HG03139 (cell line): Measurements from ENCODE around the gene KRTAP3-2.

Source experiments
- ATAC-seq: cut with Tn5 transposase; IDR thresholded peaks from one replicate; pipeline ENCODE4 v1.9.1; 2021; ENCODE audit not compliant: unreplicated experiment

KRTAP3-2 gene

DNA sequence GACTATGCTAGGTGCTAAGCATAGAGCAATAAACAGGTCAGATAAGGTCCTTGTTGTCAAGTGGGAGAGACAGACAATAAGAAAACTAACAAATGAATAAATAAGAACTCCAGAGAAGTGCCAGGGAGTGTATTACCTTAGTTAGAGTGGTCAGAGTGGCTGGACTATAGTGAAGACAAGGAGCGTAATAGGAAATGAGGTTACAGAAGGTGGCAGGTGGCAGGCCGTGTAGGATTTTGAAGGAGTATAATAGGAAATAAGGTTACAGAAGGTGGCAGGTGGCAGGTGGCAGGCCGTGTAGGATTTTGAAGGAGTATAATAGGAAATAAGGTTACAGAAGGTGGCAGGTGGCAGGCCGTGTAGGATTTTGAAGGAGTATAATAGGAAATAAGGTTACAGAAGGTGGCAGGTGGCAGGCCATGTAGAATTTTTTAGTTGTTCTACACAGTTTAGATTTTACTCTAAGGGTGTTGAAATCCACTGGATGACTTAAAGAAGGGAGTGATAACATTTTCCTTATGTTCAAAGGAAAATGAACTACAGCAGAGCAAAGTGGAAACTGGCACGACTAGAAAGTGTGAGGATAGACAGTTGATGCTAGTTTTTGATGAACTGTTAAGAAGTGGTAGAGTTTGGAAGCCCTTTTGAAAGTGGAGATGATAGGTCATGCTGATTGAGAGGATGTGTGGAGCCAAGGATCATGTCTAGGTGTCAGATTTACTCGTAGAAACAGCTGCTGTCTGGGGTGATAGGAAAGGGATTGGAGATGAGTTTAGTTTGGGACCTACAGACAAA, 12.8 kb upstream of the KRTAP3-2 start:
- no peak for ATAC-seq

DNA sequence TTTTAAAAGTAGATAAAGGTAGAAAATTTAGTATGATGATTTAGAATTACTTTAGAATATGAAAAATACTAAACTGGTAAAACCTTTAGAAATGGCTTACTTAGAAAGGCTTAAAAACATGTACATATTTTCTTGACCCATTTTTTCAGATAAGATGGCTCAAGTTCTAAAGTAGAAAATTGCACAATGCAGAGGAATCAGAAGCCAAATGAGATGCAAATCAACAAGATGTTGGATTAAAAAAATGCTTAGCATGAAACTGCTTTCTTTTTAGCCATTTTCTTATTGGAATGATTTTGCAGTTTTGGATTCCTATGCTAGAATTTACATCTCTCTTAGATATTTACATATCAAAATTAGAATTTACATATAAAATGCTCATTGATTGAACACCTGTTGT, 10.7 kb upstream of the KRTAP3-2 start:
- no peak for ATAC-seq

DNA sequence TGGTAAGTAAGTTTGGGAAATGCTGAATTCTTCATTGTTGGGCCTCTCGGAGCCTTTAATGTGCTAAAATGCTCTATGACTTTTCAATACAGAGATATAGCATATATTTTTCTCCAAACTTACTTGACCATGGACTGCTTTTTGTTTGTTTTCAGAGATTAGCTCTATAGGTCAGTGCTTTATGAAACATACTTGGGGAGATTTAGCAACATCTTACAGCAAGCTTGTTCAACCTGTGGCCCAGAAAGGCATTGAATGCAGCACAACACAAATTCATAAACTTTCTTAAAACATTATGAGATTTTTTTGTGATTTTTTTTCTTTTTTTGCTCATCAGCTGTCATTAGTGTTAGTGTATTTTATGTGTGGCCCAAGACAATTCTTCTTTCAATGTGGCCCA, 10.2 kb upstream of the KRTAP3-2 start:
- ATAC-seq = no peak

DNA sequence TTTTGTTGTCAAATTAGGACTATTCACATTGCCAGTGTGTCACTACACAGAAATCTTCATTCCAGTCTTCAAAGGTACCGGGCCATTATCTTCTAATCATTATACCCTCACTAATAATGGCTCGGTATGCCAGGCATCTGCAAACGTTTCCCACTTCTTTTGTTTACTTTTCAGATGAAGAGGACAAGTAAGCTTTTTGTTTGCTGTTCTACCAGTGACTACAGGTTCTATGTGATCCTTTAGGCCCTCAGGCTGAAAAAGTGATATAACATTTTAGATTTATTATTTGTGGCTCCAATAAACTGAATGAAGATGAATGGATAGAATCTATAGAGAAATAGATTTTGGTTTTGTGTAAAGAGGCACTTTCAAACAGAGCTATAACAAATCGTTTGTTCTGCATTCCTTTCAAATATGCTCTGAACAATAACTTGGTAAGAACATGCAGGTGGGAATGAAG, 9.6 kb upstream of the KRTAP3-2 start:
- no peak for ATAC-seq

DNA sequence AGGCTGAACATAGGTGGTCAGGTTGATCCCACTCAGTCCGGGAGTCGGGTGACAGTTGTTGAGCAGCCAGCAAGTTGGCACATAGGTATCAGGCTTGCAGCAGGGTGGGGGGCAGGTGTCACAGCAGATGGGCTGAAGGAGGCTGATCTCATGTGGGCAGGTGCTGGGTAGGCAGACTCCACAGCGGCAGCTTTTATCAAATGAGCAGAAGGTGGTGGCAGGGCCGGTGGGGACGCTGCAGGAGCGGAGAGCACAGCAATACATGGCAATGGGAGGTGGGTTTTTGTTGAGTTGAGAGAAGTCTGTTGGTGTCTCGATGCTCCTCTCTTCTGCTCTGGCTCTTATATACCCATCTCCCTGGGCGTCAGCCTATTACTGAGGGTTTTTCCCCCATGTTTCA, 9.1 kb upstream of the KRTAP3-2 start, which contains the start of gene KRTAP3-1:
Gene KRTAP3-1, minus strand, starts transcription at position 318 of the 400 bp plus-strand sequence. Its CDS starts 54 bp downstream, at position 264.
- no peak for ATAC-seq

DNA sequence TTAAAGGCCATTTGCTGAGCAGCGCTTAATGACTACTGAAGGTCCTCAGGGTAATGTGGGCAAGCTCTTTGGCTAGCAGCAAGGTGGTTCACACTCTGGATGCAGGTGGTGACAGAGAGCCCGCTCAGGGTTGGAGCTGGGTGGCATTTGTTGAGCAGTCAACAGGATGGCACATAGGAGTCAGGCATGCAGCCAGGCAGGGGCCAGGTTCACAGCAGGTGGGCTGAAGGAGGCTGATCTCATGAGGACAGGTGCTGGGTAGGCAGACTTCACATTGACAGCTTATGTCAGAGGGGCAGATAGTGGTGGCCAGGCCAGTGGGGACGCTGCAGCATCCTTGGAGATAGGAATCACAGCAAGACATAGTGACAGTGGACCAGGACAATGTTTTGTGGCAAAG, 4.7 kb upstream of the KRTAP3-2 start:
- ATAC-seq = no peak

DNA sequence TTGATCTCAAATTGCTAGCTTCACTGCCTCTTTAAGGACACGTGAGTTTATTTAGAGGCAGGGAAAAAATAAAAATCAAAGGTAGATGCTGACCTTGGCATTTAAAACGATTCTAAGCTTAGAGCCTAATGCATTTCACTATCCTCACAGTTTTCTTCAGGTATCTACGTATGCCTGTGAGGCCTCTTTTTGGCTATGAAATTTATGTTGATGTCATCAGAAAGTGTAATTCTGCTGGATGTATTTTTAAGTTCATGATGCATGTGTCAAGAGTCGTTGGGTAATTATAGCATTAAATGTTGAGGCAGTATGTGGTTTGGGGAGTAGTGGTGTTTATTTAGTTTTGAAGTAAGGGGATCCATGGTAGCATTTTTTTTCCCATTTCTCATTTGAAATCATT, 4.2 kb upstream of the KRTAP3-2 start:
- no peak for ATAC-seq

DNA sequence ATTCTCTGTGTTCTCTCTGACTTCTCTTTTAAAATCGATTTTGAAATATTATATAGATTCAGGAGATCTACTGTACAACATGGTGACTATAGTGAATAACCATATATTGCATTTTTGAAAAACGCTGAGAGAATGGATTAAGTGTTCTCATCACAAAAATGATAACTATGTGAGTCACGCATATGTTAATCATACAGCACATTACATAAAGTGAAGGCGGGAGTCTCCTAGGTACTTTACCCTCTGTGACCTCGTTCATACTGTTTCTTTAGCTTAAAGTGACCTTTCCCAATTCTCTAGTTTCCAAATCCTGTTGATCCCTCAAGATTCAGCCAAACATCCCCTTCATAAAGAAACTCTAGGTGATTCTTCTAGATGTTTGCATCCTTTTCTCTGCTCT, 3.1 kb upstream of the KRTAP3-2 start:
- no peak for ATAC-seq

DNA sequence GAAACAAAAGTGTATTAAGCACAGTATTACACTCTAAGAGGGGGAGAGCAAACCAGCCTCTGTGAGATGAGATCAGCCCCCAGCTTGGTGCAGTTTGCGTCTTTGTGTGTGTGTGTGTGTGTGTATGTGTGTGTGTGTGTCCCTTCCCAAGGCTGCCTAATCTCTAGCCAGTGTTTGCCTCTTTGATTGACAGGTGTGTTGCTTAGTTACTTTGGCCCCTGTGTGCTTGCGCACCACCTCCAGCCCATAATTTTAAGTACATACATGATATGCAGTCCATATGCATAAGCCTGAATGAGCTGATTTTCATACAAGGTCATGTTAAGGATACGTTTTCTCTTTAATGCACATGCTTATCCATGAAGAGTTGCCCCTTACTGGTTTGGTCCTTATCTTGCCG, 2.1 kb upstream of the KRTAP3-2 start:
- ATAC-seq = no peak

DNA sequence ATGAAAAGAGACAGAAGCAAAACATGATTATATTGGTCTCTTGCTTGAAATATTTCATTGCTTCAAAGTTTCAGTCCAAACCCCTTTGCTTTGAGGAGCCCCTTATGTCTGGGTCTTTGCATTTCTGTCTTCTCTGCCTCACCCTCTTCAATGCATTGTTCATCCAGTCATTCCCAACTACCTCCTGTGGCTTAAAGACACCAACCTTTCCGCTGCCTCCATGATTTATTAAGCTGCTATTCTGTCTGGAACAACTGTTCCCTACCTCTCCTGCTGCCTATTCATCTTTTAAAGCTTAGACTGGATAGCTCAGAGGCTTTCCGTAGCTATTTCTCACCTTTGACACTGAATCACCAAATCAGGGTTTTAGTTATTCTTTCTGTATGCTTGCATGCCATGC, 2.3 kb downstream of the KRTAP3-2 start:
- ATAC-seq = no peak

DNA sequence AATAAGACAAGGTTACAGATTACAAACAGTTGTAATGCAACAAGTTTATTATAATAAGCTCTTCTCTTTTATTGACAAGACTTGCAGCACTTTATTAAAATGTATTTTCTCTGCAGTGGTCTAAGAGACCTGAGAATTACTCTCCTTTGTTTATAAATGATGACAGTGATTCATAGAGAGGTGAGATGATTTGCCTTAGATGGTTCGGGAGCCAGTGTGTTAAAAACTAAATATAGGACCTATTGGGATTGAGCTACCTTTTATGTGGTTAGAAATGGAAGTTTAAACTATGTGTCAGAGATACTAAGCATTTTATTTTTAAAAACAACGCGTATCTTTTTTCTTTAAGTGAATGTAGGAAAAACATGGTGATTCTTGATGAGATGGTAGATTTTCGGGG, 2.9 kb downstream of the KRTAP3-2 start:
- ATAC-seq = no peak

DNA sequence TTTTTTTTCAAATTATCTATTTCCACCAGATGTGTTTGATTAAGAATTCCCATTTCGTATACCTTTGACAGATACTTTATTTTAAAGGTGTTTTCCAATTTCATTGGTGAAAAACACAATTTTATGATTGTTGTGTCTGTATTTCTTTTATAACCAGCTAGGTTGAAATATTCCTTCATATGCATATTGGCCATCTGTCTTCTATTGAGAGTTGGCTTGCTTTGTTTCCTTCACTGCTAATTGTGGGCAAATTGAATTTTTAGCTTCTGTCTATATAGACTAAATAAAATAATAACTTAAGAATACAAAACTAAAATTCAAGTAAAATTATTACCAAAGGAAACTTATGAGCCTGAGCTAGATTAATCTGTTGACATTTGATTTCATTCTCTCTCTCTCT, 4.6 kb downstream of the KRTAP3-2 start:
- ATAC-seq = no peak

DNA sequence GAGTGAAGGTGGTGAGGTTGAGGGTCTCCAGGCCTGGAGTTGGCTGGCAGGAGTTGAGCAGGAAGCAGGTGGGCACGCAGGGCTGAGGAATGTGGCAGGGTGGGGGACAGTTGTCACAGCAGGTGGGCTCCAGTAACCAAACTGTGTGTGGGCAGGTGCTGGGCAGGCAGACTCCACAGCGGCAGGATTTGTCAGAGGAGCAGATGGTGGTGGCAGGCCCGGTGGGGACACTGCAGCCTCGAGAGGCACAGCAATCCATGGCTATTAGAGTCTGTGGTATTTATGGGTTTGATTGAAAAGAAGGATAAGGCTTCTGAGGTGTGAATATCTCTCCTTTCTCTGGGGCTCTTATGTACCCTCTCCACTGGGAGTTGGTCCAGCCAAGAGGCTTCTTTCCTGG, 5.9 kb downstream of the KRTAP3-2 start, which contains the start of gene KRTAP3-3:
Gene KRTAP3-3, minus strand, starts transcription at position 326 of the 400 bp plus-strand sequence. Its CDS starts 67 bp downstream, at position 259.
- no peak for ATAC-seq

DNA sequence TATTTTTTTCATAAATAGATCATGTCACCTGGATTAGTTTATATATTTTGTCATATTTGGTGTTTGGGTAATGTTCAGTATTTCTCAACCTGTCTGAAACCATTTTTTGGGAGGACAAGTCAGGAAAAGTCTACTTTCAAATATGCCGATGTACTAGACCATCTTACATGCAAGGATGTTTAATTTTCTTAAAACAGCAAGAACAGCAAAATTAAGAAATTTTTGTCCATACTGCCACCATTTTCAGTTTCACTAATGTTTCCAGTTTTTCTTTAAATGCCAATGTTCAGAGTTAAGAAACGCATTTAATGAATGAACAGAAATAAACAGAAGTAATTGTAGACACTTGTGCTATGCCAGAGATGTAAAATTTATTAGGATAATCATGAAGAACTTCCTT, 6.6 kb downstream of the KRTAP3-2 start:
- ATAC-seq = no peak

DNA sequence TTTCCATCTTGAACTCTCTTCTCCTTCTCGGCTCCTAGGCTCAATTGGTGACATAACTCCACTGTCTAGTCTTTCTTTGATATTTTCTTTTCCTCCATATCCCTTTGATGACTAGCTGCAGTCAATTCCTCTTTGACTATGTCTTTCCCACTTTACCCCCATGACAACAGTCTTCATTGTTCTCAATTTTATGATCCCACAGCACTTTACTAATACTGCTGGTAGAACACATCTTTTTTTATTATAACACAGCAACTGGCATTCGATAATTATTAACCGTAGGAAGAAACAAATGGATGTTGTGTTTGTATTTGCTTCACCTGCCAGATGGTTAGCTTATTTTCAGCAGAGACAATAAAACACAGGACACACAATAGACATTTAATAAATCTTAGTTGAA, 7.0 kb downstream of the KRTAP3-2 start:
- no peak for ATAC-seq

DNA sequence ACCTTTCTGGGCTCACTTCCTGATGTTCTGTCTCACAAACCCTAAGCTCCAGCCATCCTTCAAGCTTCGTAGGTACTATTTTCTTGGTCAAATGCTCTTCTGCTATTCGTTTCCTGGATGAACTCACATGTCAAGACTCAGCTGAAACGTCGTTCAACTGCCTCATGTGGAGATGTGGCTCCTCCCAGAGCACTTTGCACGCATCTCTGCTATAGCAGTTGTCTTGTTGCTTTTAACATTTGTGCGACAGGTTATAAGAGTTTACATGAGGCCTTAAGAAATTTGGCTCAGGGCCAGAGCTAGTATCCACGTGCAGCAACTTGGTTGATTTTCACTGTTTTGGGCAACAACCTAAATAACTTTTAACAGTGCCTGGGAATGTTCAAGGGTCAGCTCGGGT, 12.8 kb downstream of the KRTAP3-2 start:
- ATAC-seq = no peak

DNA sequence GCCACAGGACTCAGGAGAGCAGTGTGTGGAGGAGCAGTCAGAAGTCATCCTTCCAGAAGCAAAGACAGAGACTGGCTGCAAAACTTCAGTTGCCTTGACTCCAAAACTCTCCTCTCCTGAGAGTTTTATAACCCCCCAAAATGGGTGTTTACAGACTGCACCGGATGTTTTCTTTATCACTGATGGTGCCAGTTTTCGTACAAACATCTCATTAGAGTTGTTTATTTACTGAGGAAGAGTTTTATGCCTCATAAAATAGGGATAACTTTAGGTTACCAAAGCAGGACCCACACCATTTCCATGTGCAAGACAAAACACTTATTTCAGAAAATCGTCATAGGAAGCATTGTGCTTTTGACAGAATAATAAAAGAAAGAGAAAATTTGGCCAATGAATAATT, 15.5 kb downstream of the KRTAP3-2 start, which contains the start of gene KRT40:
Gene KRT40, minus strand, starts transcription at position 101 of the 400 bp plus-strand sequence. Its CDS starts 53 bp downstream, at position 48.
- ATAC-seq = no peak

DNA sequence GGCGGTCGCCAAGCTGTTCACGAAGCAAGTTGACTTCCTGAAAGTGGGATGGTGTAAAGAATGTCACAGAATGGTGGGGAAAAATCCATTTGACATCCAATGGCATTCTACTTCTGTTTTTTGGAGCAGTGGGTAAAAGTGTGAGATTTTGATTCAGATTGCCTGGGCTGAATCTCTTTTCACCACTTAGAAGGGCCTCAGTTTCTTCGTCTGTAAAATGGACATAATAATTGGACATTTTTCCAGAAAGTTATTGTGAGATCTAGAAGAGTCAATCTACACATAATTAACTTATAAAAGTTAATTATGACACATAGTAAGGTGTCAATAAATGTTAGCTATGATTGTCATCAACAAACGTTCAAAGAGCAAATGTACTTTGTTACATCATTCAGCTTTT, 18.6 kb downstream of the KRTAP3-2 start:
- no peak for ATAC-seq

DNA sequence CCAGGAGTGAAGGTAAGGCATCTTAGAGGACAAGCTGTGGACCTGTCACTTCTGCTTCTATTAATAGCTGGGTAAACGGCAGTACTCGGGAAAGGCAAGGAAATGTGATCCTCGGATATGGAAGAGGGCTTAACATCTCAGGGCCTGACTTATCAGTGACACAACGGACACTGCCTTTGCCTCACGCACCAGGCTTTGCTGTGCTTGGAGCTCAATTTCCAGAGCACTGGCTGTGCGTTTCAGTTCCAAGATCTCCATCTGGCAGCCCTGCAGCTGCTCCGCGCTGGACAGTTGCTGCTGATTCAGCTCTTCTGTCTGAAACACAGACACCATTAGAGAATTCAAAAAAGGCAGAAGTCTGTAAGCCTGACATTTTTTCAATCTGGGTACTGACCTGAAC, 19.1 kb downstream of the KRTAP3-2 start:
- no peak for ATAC-seq

DNA sequence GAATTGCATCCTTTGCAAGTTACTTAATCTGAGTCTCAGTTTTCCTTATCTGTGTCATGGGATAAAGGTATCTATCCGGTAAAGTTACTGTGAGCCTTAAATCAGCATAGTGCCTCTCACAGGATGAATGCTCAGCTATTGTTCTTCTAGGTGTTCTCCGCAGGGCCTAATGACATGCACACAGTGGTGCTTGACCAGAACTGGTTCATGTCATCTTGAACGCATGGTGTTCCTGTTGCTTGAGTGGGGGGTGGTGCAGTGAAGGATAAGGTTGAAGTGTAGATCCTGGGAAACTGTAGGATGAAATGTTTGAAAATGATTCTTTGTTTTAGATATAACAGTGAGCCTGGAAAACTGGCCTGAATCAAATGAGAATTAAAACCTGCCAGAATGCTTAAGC, 19.6 kb downstream of the KRTAP3-2 start:
- no peak for ATAC-seq

DNA sequence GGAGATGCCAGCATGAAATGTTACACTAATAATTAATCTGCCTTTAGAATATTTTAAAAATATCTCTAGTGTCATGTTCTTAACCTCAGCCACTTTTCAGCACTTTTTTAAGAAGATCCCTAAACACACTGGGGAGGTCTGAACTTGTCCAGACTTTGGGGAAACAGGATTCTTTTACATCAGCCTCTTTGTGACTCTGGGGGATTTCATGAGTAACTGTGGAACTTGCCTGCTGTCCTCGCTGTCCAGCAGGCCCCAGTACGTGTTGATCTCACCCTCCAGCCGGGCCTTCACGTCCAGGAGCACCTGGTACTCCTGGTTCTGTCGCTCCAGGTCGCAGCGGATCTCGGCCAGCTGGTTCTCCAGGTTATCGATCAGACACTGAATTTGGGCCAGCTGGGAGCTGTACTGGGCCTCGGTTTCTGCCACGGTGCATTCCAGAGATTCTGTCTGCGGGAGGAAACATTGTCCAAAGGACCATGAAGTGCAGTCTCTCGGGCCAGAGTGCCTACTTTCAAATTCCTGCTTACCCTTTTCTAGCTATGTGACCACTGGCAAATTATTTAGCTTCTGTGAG, 21.0 kb downstream of the KRTAP3-2 start:
- ATAC-seq = no peak

DNA sequence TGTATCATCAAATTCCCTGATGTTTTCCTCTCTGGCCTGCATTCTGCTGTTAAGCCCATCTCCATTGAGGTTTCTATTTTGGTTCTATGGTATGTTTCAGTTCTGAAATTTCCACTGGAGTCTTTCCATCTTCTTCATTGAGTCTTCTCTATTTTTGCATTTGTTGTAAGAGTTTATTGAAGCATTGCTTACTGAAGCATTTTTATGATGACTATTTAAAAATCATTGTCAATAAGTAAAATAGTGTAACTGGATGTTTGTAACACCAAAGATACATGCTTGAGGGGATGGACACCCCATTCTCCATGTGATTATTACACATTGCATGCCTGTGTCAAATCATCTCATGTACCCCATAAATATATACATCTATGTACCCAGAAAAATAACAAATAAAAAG, 24.2 kb downstream of the KRTAP3-2 start:
- no peak for ATAC-seq
